Spleen (tissue), 11 donors: Measurements from ENCODE around the gene SMARCA2. TPM values are rescaled to one million over a fixed set of nuclear protein-coding genes. Genes with fewer than 3 reads are reported as not detected.

Experiments used
- DNase-seq: peaks from one replicate; pipeline ENCODE4 v3.0.0-alpha.2; 2020
- H3K27ac ChIP-seq, 8 donors: fragments of 200-600 bp; sonication (generic) in 7 of 8; 1 replicate in 4 of 8; 2 replicates in 4 of 8; pipeline versions ENCODE4 v1.5.0 to v1.8.0; 2016 to 2021; ENCODE audit warnings: inconsistent platforms in 4 of 8, mild to moderate bottlenecking in 4 of 8, moderate library complexity in 1 of 8
- H3K27me3 ChIP-seq, 7 donors: fragments of 200-600 bp; sonication (generic) in 6 of 7; replicated peaks in 1 of 7; 1 replicate in 4 of 7; 2 replicates in 3 of 7; pipeline versions ENCODE4 v1.5.0 to v1.8.0; 2016 to 2021; ENCODE audit warnings: inconsistent platforms in 3 of 7, mild to moderate bottlenecking in 1 of 7
- H3K36me3 ChIP-seq, 6 donors: fragments of 200-600 bp; sonication (generic) in 5 of 6; 1 replicate in 4 of 6; 2 replicates in 2 of 6; pipeline versions ENCODE4 v1.5.0 to v1.8.0; 2016 to 2021; ENCODE audit warnings: inconsistent platforms in 2 of 6
- H3K4me1 ChIP-seq, 6 donors: fragments of 200-600 bp; sonication (generic) in 5 of 6; 1 replicate in 3 of 6; 2 replicates in 3 of 6; pipeline versions ENCODE4 v1.5.0 to v1.8.0; 2016 to 2021; ENCODE audit warnings: inconsistent platforms in 3 of 6
- H3K4me3 ChIP-seq, 8 donors: fragments of 200-600 bp; sonication (generic) in 7 of 8; 1 replicate in 4 of 8; 2 replicates in 4 of 8; pipeline versions ENCODE4 v1.5.0 to v1.8.0; 2016 to 2021; ENCODE audit warnings: inconsistent platforms in 4 of 8, mild to moderate bottlenecking in 4 of 8, moderate library complexity in 2 of 8
- H3K9me3 ChIP-seq, 8 donors: fragments of 200-600 bp; sonication (generic) in 7 of 8; 1 replicate in 4 of 8; 2 replicates in 4 of 8; pipeline versions ENCODE4 v1.5.0 to v1.8.0; 2016 to 2021; ENCODE audit warnings: inconsistent platforms in 4 of 8
- POLR2A ChIP-seq, 3 donors: fragments of 450-650 bp; IDR thresholded peaks; one replicate each; pipeline ENCODE4 v1.5.1; 2017; ENCODE audit warnings: antibody characterized with exemption in 3 of 3, mild to moderate bottlenecking in 1 of 3
- POLR2AphosphoS5 ChIP-seq, 3 donors: sonication (generic); formaldehyde crosslinking; IDR thresholded peaks; one replicate each; pipeline ENCODE4 v1.5.1; 2017; ENCODE audit warnings: antibody characterized with exemption in 3 of 3
- WGBS, 5 donors: extraction: QIAGEN DNeasy Blood & Tissue Kit in 3 of 5; methylation state at CpG; one replicate each; pipeline versions ENCODE4 v1.1.5 to v1.1.7; 2013 to 2018; 5-methylcytosine and 5-hydroxymethylcytosine counted together
- intact Hi-C: fragments of 100-400 bp; cut with DNase I; formaldehyde crosslinking; loops from one replicate; pipeline ENCODE4 v1.15.0; 2023; ENCODE audit warnings: low total_unique reads
- polyA plus RNA-seq, 3 donors: library from polyadenylated mRNA; stranded (reverse); fragments of 200-250 nt; gene quantifications; one replicate each; pipeline ENCODE4 v1.2.1, GENCODE V29; 2013
- total RNA-seq, 7 donors: library from RNA; depleted of rRNA in 3 of 7; stranded (reverse); fragments of >200 nt in 3 of 7; fragmentation: NEBNext Ultra II Directional in 4 of 7; extraction: Animal tissue kit (Norgen Biotek cat#: 25700) in 4 of 7; gene quantifications; one replicate each; pipeline versions ENCODE4 v1.1.0 to v1.2.1, GENCODE V29; 2016 to 2021
- TF ChIP-seq, protein P1 (sequence below), 11 experiments: fragments of 200-600 bp in 7 of 11; fragments of 450-650 bp in 4 of 11; sonication (generic) in 4 of 11; IDR thresholded peaks in 8 of 11; conservative IDR thresholded peaks in 3 of 11; 1 replicate in 7 of 11; 2 replicates in 4 of 11; pipeline versions ENCODE4 v1.4.0 to v1.8.0; 2016 to 2021; ENCODE audit warnings: antibody characterized with exemption in 11 of 11, inconsistent platforms in 4 of 11, mild to moderate bottlenecking in 1 of 11
- donor health status: healthy with polysubstance abuse.
- donor health status: DM: no; HTN: no; CAD: no; lungs with moderate emphysema.
- donor health status: DM: no; HTN: no; CAD: no.
- donor health status: Bipolar disorder and iron deficiency.
- donor health status: healthy.
- donor health status: DM: no; HTN: no; CAD: no.
- donor health status: DM: yes; HTN: yes; CAD: no.

The SMARCA2 gene
- total and polyA plus RNA-seq, 10 donors = 41.9 to 252 (median 186) TPM

DNA sequence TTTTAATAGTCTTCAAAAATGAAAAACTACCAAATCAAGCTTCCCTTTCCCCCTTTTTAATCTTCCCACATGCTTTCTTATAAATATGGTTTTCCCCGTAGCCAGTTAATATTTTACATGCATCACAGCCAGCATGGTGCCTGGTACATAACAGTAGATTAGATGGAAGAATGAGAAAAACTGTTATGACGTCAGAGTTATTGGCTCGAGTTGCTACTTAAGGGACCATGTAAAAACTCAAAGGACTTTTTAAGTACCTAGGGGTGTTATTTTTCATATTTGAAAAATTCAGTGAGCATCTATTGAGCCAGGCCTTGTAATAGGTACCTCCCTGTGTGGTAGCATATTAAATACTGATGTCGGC, 176.4 kb downstream of the SMARCA2 start:
- TF ChIP-seq POLR2A (IDR thresholded peaks at IDR 0.05) = no peak
- H3K36me3 ChIP-seq = peaks cover 0 to 100% (median 82%) of the 10 kb centered on the region in 6 donors
- WGBS, 5 donors = 86 to 95% (median 90%) methylated on average over 4 of the region's 4 CpGs

DNA sequence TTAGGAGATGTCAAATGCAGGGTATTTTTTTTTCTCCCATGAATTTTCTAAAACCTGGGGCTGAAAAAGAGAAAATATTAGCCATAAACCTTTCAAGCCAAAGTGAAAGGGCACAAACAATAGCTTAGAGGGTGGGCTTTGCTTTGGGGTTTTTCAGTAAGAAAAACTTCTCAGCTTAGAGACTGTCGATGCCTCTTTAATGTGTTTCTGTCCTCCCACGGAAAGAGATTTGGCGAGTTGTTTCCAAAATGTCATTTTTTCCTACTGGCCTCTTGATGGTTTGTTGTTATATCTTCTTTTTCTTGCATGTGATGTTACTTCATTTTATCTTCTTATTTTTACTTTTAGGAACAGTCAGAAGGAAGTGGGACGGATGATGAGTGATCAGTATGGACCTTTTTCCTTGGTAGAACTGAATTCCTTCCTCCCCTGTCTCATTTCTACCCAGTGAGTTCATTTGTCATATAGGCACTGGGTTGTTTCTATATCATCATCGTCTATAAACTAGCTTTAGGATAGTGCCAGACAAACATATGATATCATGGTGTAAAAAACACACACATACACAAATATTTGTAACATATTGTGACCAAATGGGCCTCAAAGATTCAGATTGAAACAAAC, 177.3 kb downstream of the SMARCA2 start:
- intact Hi-C loops = no loop called here
- TF ChIP-seq, protein P1, sequence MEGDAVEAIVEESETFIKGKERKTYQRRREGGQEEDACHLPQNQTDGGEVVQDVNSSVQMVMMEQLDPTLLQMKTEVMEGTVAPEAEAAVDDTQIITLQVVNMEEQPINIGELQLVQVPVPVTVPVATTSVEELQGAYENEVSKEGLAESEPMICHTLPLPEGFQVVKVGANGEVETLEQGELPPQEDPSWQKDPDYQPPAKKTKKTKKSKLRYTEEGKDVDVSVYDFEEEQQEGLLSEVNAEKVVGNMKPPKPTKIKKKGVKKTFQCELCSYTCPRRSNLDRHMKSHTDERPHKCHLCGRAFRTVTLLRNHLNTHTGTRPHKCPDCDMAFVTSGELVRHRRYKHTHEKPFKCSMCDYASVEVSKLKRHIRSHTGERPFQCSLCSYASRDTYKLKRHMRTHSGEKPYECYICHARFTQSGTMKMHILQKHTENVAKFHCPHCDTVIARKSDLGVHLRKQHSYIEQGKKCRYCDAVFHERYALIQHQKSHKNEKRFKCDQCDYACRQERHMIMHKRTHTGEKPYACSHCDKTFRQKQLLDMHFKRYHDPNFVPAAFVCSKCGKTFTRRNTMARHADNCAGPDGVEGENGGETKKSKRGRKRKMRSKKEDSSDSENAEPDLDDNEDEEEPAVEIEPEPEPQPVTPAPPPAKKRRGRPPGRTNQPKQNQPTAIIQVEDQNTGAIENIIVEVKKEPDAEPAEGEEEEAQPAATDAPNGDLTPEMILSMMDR (IDR thresholded peaks at IDR 0.05 in 8 of 11, conservative IDR thresholded peaks at IDR 0.05 in 3 of 11) = no peak
- TF ChIP-seq POLR2A (IDR thresholded peaks at IDR 0.05) = no peak
- WGBS, 5 donors = 67 to 80% (median 74%) methylated on average over 5 of the region's 5 CpGs

More for the DNA sequence above, 176.4 kb downstream of the SMARCA2 start:
- Histone ChIP-seq H3K27me3 (no peaks in the 10 kb centered on the region), H3K9me3 (no peaks in the 10 kb centered on the region), H3K27ac (no peak overlapping the region), H3K4me3 (no peak overlapping the region), H3K4me1 (peaks cover 0 to 11% (median 0%) of the 10 kb centered on the region in 6 donors)
- intact Hi-C loops = no loop called here
- DNase-seq = no peak

DNA sequence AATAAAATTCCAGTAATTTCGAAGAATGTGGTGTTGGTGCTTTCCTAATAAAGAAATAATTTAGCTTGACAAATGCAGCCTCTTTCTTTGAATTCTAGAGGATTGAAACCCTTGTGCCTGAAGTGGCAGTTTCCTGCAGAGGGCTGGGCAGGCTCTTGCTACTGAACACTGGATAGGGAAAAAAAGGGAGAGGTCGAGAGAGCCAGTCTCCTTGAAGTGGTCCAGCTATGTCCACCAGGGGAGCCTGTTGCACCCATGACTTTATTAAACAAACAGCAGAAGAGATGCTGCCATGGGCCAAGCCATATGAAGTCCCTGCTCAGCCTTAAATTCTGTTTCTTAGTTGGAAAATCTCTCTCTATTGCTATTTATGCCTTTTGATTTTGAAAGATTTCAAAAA, 178.4 kb downstream of the SMARCA2 start:
- no peak for DNase-seq
- intact Hi-C loops = no loop called here
- TF ChIP-seq, protein P1 (IDR thresholded peaks at IDR 0.05 in 8 of 11, conservative IDR thresholded peaks at IDR 0.05 in 3 of 11) = peak in 1 of 11 experiments; percentile 26
- TF ChIP-seq POLR2A (IDR thresholded peaks at IDR 0.05) (no peak), POLR2AphosphoS5 (IDR thresholded peaks at IDR 0.05) (no peak)

More for the DNA sequence above, 177.3 kb downstream of the SMARCA2 start:
- Histone ChIP-seq H3K4me3 (no peak overlapping the region), H3K36me3 (peaks cover 0 to 100% (median 75%) of the 10 kb centered on the region in 6 donors), H3K27ac (peak overlapping the region in 2 of 8 donors; percentile 13 to 29), H3K4me1 (peaks cover 0 to 11% (median 0%) of the 10 kb centered on the region in 6 donors), H3K27me3 (no peaks in the 10 kb centered on the region), H3K9me3 (no peaks in the 10 kb centered on the region)
- no peak for DNase-seq

DNA sequence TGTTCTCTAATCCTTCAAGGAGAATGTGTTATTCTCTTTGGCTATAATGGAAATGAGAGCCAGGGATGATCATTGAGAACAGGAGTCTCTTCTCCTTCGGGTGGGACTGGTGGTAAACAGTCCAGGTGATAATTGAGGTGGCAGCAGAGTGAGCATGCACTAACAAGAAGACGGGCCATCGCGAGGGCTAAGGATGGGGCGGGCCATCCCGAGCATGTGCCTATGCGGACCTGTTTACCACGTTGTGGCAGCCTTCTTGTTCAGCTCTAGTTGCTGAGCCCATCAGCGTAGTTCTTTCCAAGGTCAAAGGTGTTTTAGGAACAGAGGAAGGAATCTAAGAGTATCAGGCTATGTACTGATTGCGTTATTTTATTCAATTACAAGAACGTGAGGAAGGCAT, 180.1 kb downstream of the SMARCA2 start:
- peaks cover 0 to 99% (median 56%) of the 10 kb centered on the region in 6 donors for H3K36me3 ChIP-seq
- 85 to 92% (median 90%) methylated on average over 11 of the region's 11 CpGs for WGBS, 5 donors

More for the DNA sequence above, 178.4 kb downstream of the SMARCA2 start:
- Histone ChIP-seq H3K4me3 (no peak overlapping the region), H3K27me3 (no peaks in the 10 kb centered on the region), H3K27ac (peak overlapping the region in 1 of 8 donors; percentile 13), H3K4me1 (peaks cover 0 to 11% (median 0%) of the 10 kb centered on the region in 6 donors), H3K9me3 (no peaks in the 10 kb centered on the region), H3K36me3 (peaks cover 0 to 100% (median 71%) of the 10 kb centered on the region in 6 donors)
- WGBS, 5 donors = 45 to 79% (median 67%) methylated on average over 2 of the region's 2 CpGs

More for the DNA sequence above, 180.1 kb downstream of the SMARCA2 start:
- Histone ChIP-seq H3K27ac (no peak overlapping the region), H3K4me1 (peaks cover 0 to 11% (median 0%) of the 10 kb centered on the region in 6 donors), H3K27me3 (no peaks in the 10 kb centered on the region), H3K4me3 (no peak overlapping the region), H3K9me3 (peaks cover under 1 to 14% (median 8%) of the 10 kb centered on the region in 8 donors)
- DNase-seq = no peak
- peak in 2 of 3 donors; percentile 9 to 21 for TF ChIP-seq POLR2AphosphoS5 (IDR thresholded peaks at IDR 0.05)
- no peak for TF ChIP-seq POLR2A (IDR thresholded peaks at IDR 0.05)
- TF ChIP-seq, protein P1 (IDR thresholded peaks at IDR 0.05 in 8 of 11, conservative IDR thresholded peaks at IDR 0.05 in 3 of 11) = no peak
- intact Hi-C loops = no loop called here
